Activated naive CD4-positive, alpha-beta T cell treated with anti-CD3 and anti-CD28 coated beads, Interleukin-2, amount 10 ng/mL, durations not matched to agents 7 days and 5 days (primary cell): Measurements from ENCODE around the gene STAT1.

Source experiments
- CTCF ChIA-PET: fragments of 350-600 bp; sonication (Branson Sonifier 250); formaldehyde crosslinking; loops from one replicate; lab custom pipeline; 2021; ENCODE audit warnings: antibody characterized with exemption; lab: Charles Lee
- DNase-seq: peaks from one replicate; pipeline ENCODE4 v3.0.0-alpha.2; 2020
- H3K27ac Mint-ChIP-seq: one replicate; pipeline ENCODE4 v1.8.0; 2021; ENCODE audit warnings: mild to moderate bottlenecking, moderate library complexity, mixed read lengths
- H3K27me3 Mint-ChIP-seq: one replicate; pipeline ENCODE4 v1.8.0; 2021; ENCODE audit warnings: mild to moderate bottlenecking, mixed read lengths
- H3K36me3 Mint-ChIP-seq: one replicate; pipeline ENCODE4 v1.8.0; 2021; ENCODE audit warnings: mixed read lengths
- H3K4me1 Mint-ChIP-seq: one replicate; pipeline ENCODE4 v1.8.0; 2021; ENCODE audit warnings: mixed read lengths
- H3K4me3 Mint-ChIP-seq: one replicate; pipeline ENCODE4 v1.8.0; 2021; ENCODE audit warnings: mild to moderate bottlenecking, moderate library complexity, mixed read lengths
- H3K9me3 Mint-ChIP-seq: one replicate; pipeline ENCODE4 v1.8.0; 2021; ENCODE audit warnings: mixed read lengths

STAT1 gene

DNA sequence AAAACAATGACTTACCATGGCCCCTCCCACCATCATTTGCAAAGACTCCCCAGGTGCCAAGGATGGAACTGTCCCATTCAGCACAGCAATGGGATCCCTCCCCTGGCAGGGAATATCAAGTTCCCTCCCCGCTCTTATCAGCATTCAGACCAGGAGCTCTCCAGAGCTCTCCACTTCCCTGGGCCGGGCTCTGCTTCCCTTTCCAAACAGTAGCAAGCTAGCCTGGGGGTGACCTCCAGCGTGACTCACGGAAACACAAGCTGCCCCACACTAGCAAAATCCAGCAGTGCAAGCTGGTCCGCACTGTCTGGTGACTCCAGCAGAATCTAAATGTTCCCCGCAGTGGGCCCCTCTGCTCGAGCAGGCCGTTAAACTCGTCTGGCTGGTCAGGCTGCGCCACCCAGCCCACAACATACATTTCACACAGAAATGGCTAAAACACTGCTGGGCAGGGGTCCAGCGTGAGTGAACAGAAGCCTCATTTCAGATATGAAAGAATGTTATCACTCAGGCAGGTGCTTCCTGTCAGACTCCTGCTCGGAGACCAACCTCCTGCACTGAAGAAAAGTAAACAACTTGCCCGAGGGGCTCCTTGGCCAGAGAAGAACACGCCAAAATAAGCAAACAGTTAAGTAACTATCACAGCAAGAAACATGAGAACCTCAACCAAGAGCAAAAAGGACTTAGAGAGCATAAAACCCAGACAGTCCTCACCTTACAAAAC is 33.9 kb downstream of the STAT1 start:
- Mint-ChIP-seq H3K9me3 (no peaks in the 10 kb centered on the region), H3K36me3 (peaks cover 91% of the 10 kb centered on the region), H3K4me3 (no peak overlapping the region), H3K27me3 (no peaks in the 10 kb centered on the region), H3K4me1 (peaks cover 84% of the 10 kb centered on the region), H3K27ac (peak overlapping the region; percentile 92)
- no peak for DNase-seq
- CTCF ChIA-PET, result interaction anchor here (1.0 kb wide), 1 partner anchor 32 kb away, joined by 3 read pairs; no protein-coding TSS in a partner anchor

DNA sequence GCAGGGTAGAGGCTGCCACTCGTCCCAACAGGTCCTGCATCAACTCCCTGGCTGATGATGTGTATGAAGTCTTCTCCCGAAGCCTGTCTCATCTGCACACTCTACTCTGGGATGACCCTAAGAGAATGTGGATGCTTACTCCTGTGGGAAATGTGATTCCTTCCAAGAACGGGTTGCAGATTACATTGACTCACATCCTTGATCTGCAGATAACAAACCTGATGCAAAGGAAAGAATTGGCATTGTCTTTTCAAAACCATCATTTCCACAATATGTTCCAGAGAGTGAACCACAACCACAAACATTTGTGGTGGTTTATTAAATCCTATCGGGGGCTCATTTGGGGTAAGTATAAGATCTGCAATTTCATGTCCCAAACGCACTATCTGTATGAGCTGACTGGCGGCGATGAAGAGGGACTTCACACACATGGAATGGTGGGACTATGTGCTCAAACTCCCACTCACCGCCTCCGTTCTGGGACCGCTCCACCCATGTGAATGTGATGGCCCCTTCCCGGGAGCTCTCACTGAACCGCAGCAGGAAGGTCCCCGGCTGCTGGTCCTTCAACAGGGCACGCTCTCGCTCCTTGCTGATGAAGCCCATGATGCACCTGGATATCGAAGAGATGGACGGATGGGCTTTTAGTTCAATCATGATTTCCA is 35.5 kb downstream of the STAT1 start:
- Mint-ChIP-seq H3K36me3 (peaks cover 92% of the 10 kb centered on the region), H3K4me1 (peaks cover 78% of the 10 kb centered on the region), H3K27me3 (no peaks in the 10 kb centered on the region), H3K9me3 (no peaks in the 10 kb centered on the region), H3K27ac (peak overlapping the region; percentile 92), H3K4me3 (no peak overlapping the region)
- no peak for DNase-seq
- CTCF ChIA-PET, result no interaction called here

DNA sequence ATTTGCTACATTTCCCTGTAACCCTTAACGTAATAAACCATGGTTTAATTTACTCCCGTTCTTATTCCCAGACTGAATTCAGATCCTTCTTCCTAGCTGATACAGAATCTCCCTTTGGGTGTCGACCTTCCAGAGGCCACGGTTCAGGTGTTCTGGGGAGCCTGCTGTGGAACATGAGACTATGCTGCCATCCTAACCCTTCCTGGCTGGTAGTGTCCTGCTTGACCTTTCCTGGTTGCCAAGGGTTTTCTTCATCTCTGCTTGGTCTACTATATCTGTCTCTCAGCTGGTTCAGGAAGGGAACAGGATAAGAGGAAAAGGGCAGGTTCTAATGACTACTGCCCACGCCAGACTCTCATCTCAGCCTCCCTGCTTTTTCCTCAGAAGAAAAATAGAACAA is 36.5 kb downstream of the STAT1 start:
- Mint-ChIP-seq H3K27ac (peak overlapping the region; percentile 80), H3K27me3 (no peaks in the 10 kb centered on the region), H3K9me3 (no peaks in the 10 kb centered on the region), H3K4me3 (no peak overlapping the region), H3K4me1 (peaks cover 72% of the 10 kb centered on the region), H3K36me3 (peaks cover 88% of the 10 kb centered on the region)
- DNase-seq, result no peak
- CTCF ChIA-PET, result no interaction called here

DNA sequence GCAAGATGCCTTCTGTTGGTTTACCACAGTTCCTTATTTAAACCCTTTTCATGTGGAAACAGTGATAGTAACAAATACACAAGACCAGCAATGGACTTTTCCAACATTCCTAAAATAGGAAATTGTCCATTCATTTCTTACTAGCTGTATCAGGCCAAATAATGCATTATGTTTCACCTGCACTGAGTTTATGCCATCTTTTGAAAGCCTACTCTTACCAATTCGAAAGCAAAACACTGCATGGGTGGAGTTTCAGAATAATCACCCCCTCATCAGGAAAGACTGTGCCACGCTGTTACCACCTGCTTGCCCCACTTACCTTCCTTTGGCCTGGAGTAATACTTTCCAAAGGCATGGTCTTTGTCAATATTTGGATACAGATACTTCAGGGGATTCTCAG is 37.5 kb downstream of the STAT1 start:
- H3K27ac Mint-ChIP-seq, result peak overlapping the region; percentile 75
- H3K4me1 Mint-ChIP-seq, result peaks cover 67% of the 10 kb centered on the region
- no peak overlapping the region for H3K4me3 Mint-ChIP-seq
- no peak for DNase-seq
- H3K27me3 Mint-ChIP-seq, result no peaks in the 10 kb centered on the region
- H3K9me3 Mint-ChIP-seq, result no peaks in the 10 kb centered on the region
- H3K36me3 Mint-ChIP-seq, result peaks cover 87% of the 10 kb centered on the region
- CTCF ChIA-PET, result no interaction called here

DNA sequence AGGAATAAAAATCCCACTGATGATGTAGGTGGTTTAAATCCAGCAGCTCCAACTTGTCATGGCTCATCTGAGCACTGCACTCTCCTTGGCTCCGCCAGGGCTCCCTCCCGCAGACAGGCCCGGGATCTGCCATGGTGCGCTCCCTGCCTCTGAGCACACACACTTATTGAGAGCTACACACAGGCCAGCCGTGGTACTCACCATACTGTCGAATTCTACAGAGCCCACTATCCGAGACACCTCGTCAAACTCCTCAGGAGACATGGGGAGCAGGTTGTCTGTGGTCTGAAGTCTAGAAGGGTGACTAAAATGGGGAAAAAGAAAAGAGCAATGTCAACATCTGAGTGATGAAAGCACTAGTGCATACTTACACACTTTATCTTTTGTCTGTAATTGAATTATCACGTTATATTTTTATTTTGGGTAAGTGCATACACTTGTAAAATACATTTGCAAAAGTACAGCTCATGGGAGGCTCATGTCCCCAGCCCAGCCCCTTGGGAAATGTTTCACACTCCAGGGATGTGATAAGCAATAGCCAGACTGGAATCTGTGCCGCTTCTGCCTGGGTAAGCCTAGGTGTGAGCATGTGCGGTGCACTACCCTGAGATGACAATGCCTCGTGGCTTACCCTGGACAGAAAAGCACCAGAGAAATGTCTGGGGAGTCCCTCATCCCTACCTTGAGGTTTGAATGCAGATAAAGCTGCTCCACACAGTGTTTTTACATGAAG is 39.2 kb downstream of the STAT1 start:
- no peak for DNase-seq
- Mint-ChIP-seq H3K9me3 (no peaks in the 10 kb centered on the region), H3K4me3 (no peak overlapping the region), H3K36me3 (peaks cover 86% of the 10 kb centered on the region), H3K4me1 (peaks cover 65% of the 10 kb centered on the region), H3K27me3 (no peaks in the 10 kb centered on the region), H3K27ac (peak overlapping the region; percentile 67)
- CTCF ChIA-PET, result interaction anchor here (1.0 kb wide), 1 partner anchor 15 kb away, joined by 3 read pairs; no protein-coding TSS in a partner anchor

DNA sequence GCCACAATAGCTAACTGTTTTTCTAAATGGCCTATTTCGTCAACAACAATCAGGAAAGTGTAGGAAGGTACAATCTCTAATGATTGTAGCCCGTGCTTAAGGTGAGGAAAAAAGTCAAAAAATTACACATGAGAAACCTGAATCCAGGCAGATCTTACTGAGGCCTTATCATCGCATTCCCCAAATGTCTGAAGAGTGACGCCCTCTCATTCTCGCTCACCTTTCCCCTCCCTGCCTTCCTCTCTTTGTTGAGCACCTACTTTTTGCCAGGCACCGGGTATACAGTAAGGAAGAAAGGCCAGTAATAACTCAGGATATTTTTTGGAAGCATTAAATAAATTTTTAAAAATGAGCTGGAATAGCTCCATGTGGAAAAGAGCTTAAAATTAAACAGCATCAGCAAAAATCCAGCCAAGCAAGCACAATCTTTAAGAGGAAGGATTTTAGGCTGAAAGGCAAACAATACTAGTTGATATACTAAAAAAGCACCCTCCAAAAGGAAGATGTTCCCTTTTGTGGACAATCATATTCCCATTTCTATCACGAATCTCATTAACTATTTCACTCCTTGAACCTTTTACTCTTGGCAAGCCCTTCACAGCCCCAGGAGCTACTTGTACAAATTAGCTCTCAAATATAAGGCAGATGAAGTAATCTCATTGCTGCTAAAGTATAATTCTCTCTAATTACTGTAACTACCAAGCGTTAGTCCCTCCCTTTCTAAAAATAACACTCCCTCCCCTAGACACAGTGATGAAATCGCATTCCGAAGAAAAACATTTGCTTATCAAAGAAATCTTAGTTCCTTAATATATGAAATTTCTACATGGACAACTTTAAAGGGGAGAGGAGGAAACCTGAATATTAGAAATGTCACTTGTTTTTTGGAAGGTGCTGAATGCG is 40.0 kb downstream of the STAT1 start:
- Mint-ChIP-seq H3K4me3 (no peak overlapping the region), H3K4me1 (peaks cover 65% of the 10 kb centered on the region), H3K9me3 (no peaks in the 10 kb centered on the region), H3K36me3 (peaks cover 86% of the 10 kb centered on the region), H3K27me3 (no peaks in the 10 kb centered on the region), H3K27ac (peak overlapping the region; percentile 74)
- DNase-seq, result no peak
- CTCF ChIA-PET, result no interaction called here

DNA sequence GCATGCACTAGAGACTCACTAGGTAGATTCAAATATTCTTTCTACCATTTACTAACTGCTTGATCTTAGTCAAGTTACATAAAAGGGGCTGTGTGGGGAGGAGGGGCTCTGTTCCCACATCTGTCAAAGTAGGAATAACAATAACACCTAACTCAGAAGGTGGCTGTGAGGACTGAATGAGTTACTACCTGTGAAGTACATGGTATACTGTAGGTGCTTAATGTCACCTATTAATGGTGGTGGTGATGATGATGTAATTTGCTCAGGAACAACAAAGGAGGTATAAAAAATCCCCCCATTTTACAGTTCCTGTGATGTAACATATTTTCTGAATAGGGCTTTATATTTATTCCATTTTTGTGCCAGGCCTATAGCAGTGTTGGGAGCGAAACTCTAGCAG is 40.7 kb downstream of the STAT1 start:
- no peak for DNase-seq
- H3K27ac Mint-ChIP-seq, result peak overlapping the region; percentile 74
- H3K4me1 Mint-ChIP-seq, result peaks cover 60% of the 10 kb centered on the region
- CTCF ChIA-PET, result no interaction called here
- H3K9me3 Mint-ChIP-seq, result no peaks in the 10 kb centered on the region
- H3K27me3 Mint-ChIP-seq, result no peaks in the 10 kb centered on the region
- peaks cover 83% of the 10 kb centered on the region for H3K36me3 Mint-ChIP-seq
- H3K4me3 Mint-ChIP-seq, result no peak overlapping the region

DNA sequence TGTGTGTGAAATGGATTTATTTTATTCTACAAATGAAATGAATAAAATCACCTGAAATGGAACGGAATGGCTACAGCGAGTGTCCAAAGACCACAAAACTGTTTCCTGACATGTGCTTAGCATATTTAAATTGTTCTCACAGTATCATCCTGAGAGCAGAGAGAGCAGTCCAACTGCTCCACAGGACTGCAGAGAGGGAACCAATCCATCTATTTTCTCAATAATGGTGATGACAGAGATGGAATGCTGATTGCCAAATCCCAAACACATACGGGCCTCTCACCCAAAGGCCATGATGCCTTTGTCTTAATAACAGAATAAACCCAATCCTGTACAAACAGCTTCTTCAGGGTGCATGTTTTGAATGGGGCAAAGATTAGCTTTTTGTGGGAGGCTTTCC is 41.1 kb downstream of the STAT1 start:
- CTCF ChIA-PET, result interaction anchor here (0.8 kb wide), 1 partner anchor 15 kb away, joined by 3 read pairs; no protein-coding TSS in a partner anchor
- Mint-ChIP-seq H3K27me3 (no peaks in the 10 kb centered on the region), H3K4me1 (peaks cover 60% of the 10 kb centered on the region), H3K9me3 (no peaks in the 10 kb centered on the region), H3K36me3 (peaks cover 83% of the 10 kb centered on the region), H3K27ac (no peak overlapping the region), H3K4me3 (no peak overlapping the region)
- DNase-seq, result no peak

DNA sequence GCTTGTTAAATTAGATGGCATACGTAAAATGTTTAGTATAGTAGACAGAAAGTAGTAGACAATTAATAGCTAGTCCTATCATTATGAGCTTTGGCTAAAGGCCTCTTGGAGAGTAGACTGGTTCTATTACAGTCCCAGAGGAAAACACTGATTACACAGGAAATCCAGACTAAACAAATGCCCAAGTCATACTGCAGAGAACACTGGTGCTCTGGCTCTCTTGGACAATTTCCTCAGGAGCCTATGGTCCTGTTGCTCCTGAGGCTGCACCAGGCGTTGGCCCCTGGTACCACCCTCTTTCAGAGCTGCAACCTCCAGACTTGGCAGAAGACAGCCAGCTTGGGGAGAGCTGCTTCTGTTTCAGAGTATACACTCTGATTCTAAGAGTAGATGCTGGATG is 41.8 kb downstream of the STAT1 start:
- no peak overlapping the region for H3K4me3 Mint-ChIP-seq
- DNase-seq, result no peak
- CTCF ChIA-PET, result interaction anchor here (0.8 kb wide), 1 partner anchor 16 kb away, joined by 3 read pairs; no protein-coding TSS in a partner anchor
- H3K36me3 Mint-ChIP-seq, result peaks cover 82% of the 10 kb centered on the region
- no peaks in the 10 kb centered on the region for H3K9me3 Mint-ChIP-seq
- peaks cover 56% of the 10 kb centered on the region for H3K4me1 Mint-ChIP-seq
- no peaks in the 10 kb centered on the region for H3K27me3 Mint-ChIP-seq
- peak overlapping the region; percentile 80 for H3K27ac Mint-ChIP-seq

DNA sequence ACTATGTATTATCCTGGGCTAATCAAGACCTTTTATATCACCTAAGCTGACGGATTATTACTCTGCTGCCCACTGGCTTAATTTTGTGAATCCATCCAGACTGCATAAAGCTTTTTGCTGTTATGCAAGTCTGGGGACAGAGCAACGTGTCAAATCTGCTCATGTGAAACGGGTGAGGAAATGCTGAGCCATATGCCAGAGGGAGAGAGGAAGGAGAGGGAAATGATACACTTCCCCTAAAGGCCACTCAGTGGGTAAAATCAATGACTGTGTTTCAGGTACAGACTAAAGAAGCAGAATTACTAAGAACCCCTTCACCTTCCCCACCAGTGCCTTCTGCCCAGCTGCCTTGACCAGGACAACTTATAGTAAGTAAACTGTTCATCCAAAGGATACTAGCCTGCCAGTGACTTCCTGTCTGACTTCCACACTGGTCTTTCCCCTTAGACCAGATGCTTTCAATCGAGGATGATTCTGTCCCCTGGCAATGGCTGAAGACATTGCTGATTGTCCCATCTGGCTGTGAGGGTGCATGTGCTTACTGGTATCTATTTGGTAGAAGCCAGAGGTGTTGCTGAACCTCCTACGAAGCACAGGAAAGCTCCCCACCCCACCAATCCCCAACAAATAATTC is 43.0 kb downstream of the STAT1 start:
- CTCF ChIA-PET, result no interaction called here
- Mint-ChIP-seq H3K27me3 (no peaks in the 10 kb centered on the region), H3K36me3 (peaks cover 84% of the 10 kb centered on the region), H3K4me1 (peaks cover 55% of the 10 kb centered on the region), H3K4me3 (no peak overlapping the region), H3K27ac (peak overlapping the region; percentile 42), H3K9me3 (no peaks in the 10 kb centered on the region)
- no peak for DNase-seq

DNA sequence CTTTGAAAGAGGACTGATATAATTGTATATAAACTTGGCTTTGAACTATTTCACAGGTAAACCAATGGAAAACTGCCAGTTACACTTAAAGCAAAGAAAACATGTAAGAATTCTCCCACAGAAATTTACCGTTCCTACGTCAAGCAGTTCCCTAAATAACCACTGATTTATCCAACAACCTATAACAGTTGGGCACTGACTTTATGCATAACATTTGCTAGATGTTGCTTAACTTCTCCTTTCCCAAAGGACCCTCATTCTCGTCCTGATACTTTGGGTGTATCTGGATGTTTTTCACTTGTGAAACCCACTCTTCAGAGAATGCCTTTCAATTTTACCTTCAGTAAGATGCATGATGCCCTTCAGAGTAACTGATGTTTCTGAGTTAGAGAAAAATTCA is 43.8 kb downstream of the STAT1 start:
- no peak for DNase-seq

DNA sequence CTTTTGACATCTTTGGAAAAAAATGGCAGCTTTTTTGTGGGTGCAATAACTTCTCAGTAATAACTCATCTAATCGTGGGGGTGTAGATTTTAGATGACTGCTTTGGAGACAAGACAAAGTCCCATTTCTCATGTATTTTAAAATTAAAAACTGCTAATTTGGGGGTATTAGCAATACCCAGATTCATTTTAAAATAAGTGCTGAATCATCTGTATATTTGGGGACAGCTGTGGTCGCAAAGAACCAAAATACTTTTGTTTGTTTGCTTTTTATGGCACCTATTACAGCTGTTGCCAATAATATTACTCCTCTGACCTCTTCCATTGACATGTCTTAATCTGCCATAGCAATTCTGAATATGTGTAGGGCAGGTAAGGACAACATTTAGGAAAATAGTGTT is 45.4 kb downstream of the STAT1 start:
- H3K27ac Mint-ChIP-seq, result no peak overlapping the region
- H3K4me3 Mint-ChIP-seq, result no peak overlapping the region
- DNase-seq, result no peak
- CTCF ChIA-PET, result interaction anchor here (1.6 to 1.9 kb wide), 2 partner anchors 118 to 188 kb away, joined by 4 to 9 read pairs; no protein-coding TSS in a partner anchor
- peaks cover 80% of the 10 kb centered on the region for H3K36me3 Mint-ChIP-seq
- H3K27me3 Mint-ChIP-seq, result no peaks in the 10 kb centered on the region
- H3K9me3 Mint-ChIP-seq, result no peaks in the 10 kb centered on the region
- H3K4me1 Mint-ChIP-seq, result peaks cover 59% of the 10 kb centered on the region

More for the DNA sequence above, 43.8 kb downstream of the STAT1 start:
- CTCF ChIA-PET, result no interaction called here
- Mint-ChIP-seq H3K9me3 (no peaks in the 10 kb centered on the region), H3K4me3 (no peak overlapping the region), H3K36me3 (peaks cover 82% of the 10 kb centered on the region), H3K27ac (peak overlapping the region; percentile 78), H3K27me3 (no peaks in the 10 kb centered on the region), H3K4me1 (peaks cover 55% of the 10 kb centered on the region)

DNA sequence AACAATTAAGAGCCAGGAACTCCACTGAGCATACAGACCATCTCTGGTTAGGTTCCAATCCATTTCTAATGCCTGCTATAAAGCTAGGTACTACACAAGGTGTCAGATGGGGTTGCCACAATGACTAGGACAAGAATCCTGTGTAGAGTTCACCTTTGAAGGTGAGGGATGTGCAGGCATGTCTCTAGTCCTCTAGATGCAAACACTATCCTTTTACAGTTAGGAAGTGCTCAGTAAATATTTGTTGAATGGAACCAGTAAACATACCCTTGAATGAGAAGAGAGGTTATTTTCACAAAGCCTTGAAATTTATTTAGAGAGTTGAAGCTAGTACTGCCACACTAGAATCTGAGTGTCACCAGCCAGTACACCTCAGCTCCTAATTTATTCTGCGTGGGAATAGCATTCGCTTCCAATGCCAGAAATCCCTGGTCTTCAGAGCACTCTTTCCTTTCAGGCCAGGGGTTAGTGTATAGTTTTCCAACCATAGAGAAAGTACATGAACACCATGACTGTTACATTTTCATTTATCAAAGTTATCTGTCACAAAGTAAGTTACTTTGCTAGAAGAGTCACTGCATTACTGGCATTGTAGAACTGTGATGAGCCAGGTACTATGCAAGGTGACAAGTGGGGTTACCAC is 48.3 kb downstream of the STAT1 start:
- no peak for DNase-seq
- H3K4me3 Mint-ChIP-seq, result no peak overlapping the region
- H3K27me3 Mint-ChIP-seq, result no peaks in the 10 kb centered on the region
- peak overlapping the region; percentile 14 for H3K27ac Mint-ChIP-seq
- peaks cover 49% of the 10 kb centered on the region for H3K4me1 Mint-ChIP-seq
- H3K9me3 Mint-ChIP-seq, result no peaks in the 10 kb centered on the region
- H3K36me3 Mint-ChIP-seq, result peaks cover 80% of the 10 kb centered on the region
- CTCF ChIA-PET, result interaction anchor here (1.0 to 1.6 kb wide), 3 partner anchors 47 to 182 kb away, joined by 3 to 4 read pairs (median 3); no protein-coding TSS in a partner anchor
